Stimulated activated CD8-positive, alpha-beta memory T cell treated with anti-CD3 and anti-CD28 coated beads, Interleukin-15, amount 100 ng/mL, for 48 hours (primary cell): ENCODE measurements around the gene KLK11.
"Not testable (repeated sequence)": the region's sequence is repeated elsewhere in the genome, so short reads cannot be mapped to it uniquely, and the experiment has no call there.

ENCODE experiments used
- DNase-seq, 2 donors: peaks; one replicate each; pipeline ENCODE4 v3.0.0-alpha.2; 2020; ENCODE audit warnings: low read depth in 2 of 2

Gene KLK11

GRCh38 chr19:51005248-51005647, 21.2 kb downstream of the KLK11 start:
- no peak for DNase-seq

- DNase-seq = no peak
These were observed 23.1 kb downstream of the KLK11 start for GRCh38 chr19:51003316-51003715.

GRCh38 chr19:51002542-51003311, 23.7 kb downstream of the KLK11 start:
- DNase-seq = peak; percentile 25 to 26

GRCh38 chr19:51002089-51002532, 24.3 kb downstream of the KLK11 start:
- DNase-seq = no peak

- DNase-seq = no peak
These were observed 24.9 kb downstream of the KLK11 start, which contains the start of gene KLK8 for GRCh38 chr19:51001515-51001914. Gene KLK8, minus strand, starts transcription at chr19:51001604. Its CDS starts 437 bp downstream, at chr19:51001167.

- no peak for DNase-seq
These were observed 25.4 kb downstream of the KLK11 start for GRCh38 chr19:51000981-51001380.

- no peak for DNase-seq
These were observed 26.0 kb downstream of the KLK11 start for GRCh38 chr19:51000426-51000825.

GRCh38 chr19:50998686-50999085, 27.7 kb downstream of the KLK11 start:
- no peak for DNase-seq

- no peak for DNase-seq
These were observed 28.4 kb downstream of the KLK11 start for GRCh38 chr19:50998061-50998460.

GRCh38 chr19:50994129-50994528, 32.3 kb downstream of the KLK11 start:
- DNase-seq = no peak

- no peak for DNase-seq
These were observed 33.8 kb downstream of the KLK11 start for GRCh38 chr19:50992666-50993035.

GRCh38 chr19:50984416-50984815, 42.0 kb downstream of the KLK11 start:
- not testable (repeated sequence) for DNase-seq

GRCh38 chr19:50983625-50984292, 42.7 kb downstream of the KLK11 start, which contains the start of gene KLK7:
Gene KLK7, minus strand, starts transcription at chr19:50983917. Its CDS starts 1,518 bp downstream, at chr19:50982399.
- DNase-seq = no peak

GRCh38 chr19:50982186-50982585, 44.2 kb downstream of the KLK11 start:
- DNase-seq = no peak

- no peak for DNase-seq
These were observed 44.7 kb downstream of the KLK11 start for GRCh38 chr19:50981587-50982146.

- DNase-seq = no peak
These were observed 46.2 kb downstream of the KLK11 start for GRCh38 chr19:50980208-50980607.

GRCh38 chr19:50979758-50980157, 46.7 kb downstream of the KLK11 start:
- no peak for DNase-seq

GRCh38 chr19:50978772-50979390, 47.5 kb downstream of the KLK11 start:
- DNase-seq = no peak

GRCh38 chr19:50977626-50978025, 48.8 kb downstream of the KLK11 start:
- no peak for DNase-seq

- DNase-seq = no peak
These were observed 50.6 kb downstream of the KLK11 start for GRCh38 chr19:50975766-50976165.

- DNase-seq = no peak
These were observed 51.5 kb downstream of the KLK11 start for GRCh38 chr19:50974702-50975556.
